Omental fat pad (tissue), 4 donors: ENCODE data around the gene RBMS2. TPM values are rescaled to one million over a fixed set of nuclear protein-coding genes. Genes with fewer than 3 reads are reported as not detected.
"Not testable (repeated sequence)": the region's sequence is repeated elsewhere in the genome, so short reads cannot be mapped to it uniquely, and the experiment has no call there.

ENCODE experiments used
- ATAC-seq: fragments of 150-250 bp; one replicate; pipeline ENCODE4 v1.9.1; 2016; ENCODE audit warnings: mild to moderate bottlenecking, moderate library complexity; ENCODE audit not compliant: low FRiP score
- DNase-seq: peaks from one replicate; pipeline ENCODE4 v3.0.0-alpha.2; 2019; ENCODE audit warnings: low spot score
- CTCF ChIP-seq, 3 donors: fragments of 450-650 bp; IDR thresholded peaks; one replicate each; pipeline ENCODE4 v1.5.1; 2016 to 2017; ENCODE audit warnings: antibody characterized with exemption in 3 of 3, mild to moderate bottlenecking in 3 of 3, moderate library complexity in 2 of 3
- total RNA-seq, 4 donors: library from RNA; depleted of rRNA; stranded (reverse); fragments of >200 nt; gene quantifications; one replicate each; pipeline ENCODE4 v1.1.0, GENCODE V29; 2016

Gene RBMS2
- total RNA-seq, 4 donors from 2014 or later: 22.2 to 63.8 (median 30.6) TPM

- no peak for ATAC-seq
- TF ChIP-seq CTCF (IDR thresholded peaks at IDR 0.05): no peak
- DNase-seq: no peak
Measured at GRCh38 chr12:56574210-56574609, 52.6 kb downstream of the RBMS2 start.

GRCh38 chr12:56577248-56577647, 55.6 kb downstream of the RBMS2 start:
- not testable (repeated sequence) for ATAC-seq, DNase-seq

DNA sequence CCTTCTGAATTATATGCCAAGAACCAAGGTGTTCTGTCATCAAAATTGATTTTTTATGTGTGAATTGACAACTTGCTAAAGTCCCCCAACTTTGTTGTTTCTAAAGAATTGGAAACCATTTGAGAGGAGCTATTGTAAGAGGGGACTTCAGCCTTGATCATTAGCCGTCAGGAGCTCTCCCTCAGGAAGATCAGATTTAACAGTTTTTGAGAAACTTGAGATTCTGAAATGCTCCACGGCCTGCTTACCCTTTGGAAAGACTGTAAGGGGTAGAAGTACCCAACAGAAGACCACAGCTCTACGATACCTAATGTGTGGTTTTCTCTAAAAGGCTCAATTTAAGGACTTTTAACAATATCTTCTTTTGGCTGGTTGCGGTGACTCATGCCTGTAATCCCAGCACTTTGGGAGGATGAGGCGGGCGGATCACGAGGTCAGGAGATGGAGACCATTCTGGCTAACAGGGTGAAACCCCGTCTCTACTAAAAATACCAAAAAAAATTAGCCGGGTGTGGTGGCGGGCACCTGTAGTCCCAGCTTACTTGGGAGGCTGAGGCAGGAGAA, 57.4 kb downstream of the RBMS2 start:
- ATAC-seq: no peak
- no peak for TF ChIP-seq CTCF (IDR thresholded peaks at IDR 0.05)
- no peak for DNase-seq

DNA sequence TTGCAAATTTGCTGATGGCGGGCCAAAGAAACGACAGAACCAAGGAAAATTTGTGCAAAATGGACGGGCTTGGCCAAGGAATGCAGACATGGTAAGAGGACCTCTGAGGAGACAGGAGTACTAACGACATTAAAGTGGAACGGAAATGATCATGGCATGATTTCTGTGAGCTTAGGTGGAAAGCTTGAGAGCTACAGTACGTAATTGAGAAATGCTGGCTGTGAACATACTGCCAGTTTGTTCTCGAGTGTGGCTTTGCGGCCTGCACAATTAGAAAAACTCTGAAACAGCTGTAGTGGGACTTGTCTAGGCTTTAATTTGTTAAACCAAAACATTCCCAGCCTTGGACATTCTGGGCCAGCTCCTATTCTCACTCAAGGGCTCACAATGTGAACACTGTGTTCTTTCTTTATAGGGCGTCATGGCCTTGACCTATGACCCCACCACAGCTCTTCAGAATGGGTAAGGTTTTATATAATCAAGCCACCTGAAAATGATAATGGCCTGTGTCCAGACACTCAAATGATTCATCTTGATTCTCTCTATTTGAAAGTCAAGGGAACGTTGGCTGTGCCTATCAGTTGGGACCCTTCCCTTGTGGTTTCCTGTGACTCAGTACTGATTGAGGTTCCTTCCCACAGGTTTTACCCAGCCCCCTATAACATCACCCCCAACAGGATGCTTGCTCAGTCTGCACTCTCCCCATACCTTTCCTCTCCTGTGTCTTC, 60.0 kb downstream of the RBMS2 start:
- ATAC-seq (no peak), DNase-seq (no peak)
- TF ChIP-seq CTCF (IDR thresholded peaks at IDR 0.05): no peak

DNA sequence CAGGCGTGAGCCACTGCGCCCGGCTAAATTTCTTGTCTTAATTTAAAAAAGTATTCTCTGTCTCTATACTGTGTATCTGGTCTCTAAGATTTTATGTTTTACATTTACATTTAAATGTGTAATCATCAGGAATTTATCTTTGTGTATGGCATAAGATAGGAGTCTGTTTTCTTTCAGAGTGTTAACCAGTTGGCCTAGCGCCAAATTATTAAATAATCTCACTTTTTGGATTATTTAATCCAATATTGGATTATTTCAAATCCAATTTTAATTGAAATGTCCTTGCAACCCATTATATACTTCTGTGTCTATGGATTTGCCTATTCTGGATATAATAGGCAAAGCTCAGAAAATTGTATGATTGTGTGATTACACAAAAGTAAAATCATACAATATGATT, 63.5 kb downstream of the RBMS2 start:
- DNase-seq: no peak
- ATAC-seq: no peak
- TF ChIP-seq CTCF (IDR thresholded peaks at IDR 0.05): no peak

- DNase-seq (no peak), ATAC-seq (no peak)
- no peak for TF ChIP-seq CTCF (IDR thresholded peaks at IDR 0.05)
Measured at GRCh38 chr12:56589783-56590182, 68.2 kb downstream of the RBMS2 start.

DNA sequence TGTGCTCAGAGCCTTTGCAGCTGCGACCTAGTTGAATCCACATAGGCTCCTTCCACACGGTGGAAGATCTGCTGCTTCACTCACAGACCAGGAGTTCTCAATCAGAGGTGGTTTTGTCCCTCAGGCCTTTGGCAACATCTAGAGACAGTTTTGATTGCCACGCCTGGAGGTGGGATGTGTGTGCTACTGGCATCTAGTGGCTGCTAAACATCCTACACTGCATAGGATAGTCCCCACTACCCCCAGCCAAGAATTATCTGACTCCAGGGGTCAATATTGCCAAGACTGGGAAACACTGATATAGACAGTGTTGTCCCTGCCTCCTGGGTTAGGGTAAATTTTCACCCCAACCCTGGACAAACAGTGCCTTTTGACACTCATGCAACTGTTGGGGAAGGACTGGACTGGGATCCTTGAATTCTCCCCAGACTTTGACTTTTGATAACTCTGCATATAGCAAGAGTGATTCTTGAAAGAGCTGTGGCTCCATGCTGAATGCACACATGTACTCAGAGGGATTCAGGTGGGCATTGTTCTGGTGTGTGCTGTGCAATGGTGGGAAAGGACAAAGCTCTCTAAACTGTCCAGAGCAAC, 68.7 kb downstream of the RBMS2 start:
- ATAC-seq (no peak), DNase-seq (no peak)
- no peak for TF ChIP-seq CTCF (IDR thresholded peaks at IDR 0.05)
